Stimulated activated memory B cell treated with anti-CD40 and anti-IgM and Interleukin-4, amounts not matched to agents 10 μg/mL and 1 μg/mL and 100 μg/mL, for 72 hours (primary cell): ENCODE results near the gene NOXA1.
"Not testable (repeated sequence)": the region's sequence is repeated elsewhere in the genome, so short reads cannot be mapped to it uniquely, and the experiment has no call there.

Source experiments
- ATAC-seq: fragments of 150-1000 bp; cut with Tn5 transposase; 2 replicates; pipeline ENCODE4 v1.10.0; 2021
- H3K27ac Mint-ChIP-seq: one replicate; pipeline ENCODE4 v1.8.0; 2022; ENCODE audit warnings: mild to moderate bottlenecking, mixed read lengths
- H3K27me3 Mint-ChIP-seq: one replicate; pipeline ENCODE4 v1.8.0; 2022; ENCODE audit warnings: mixed read lengths
- H3K36me3 Mint-ChIP-seq: one replicate; pipeline ENCODE4 v1.8.0; 2022; ENCODE audit warnings: mixed read lengths
- H3K4me1 Mint-ChIP-seq: one replicate; pipeline ENCODE4 v1.8.0; 2022; ENCODE audit warnings: mixed read lengths
- H3K4me3 Mint-ChIP-seq: one replicate; pipeline ENCODE4 v1.8.0; 2022; ENCODE audit warnings: mild to moderate bottlenecking, moderate library complexity, mixed read lengths
- H3K9me3 Mint-ChIP-seq: one replicate; pipeline ENCODE4 v1.8.0; 2022; ENCODE audit warnings: mixed read lengths

Gene NOXA1

DNA sequence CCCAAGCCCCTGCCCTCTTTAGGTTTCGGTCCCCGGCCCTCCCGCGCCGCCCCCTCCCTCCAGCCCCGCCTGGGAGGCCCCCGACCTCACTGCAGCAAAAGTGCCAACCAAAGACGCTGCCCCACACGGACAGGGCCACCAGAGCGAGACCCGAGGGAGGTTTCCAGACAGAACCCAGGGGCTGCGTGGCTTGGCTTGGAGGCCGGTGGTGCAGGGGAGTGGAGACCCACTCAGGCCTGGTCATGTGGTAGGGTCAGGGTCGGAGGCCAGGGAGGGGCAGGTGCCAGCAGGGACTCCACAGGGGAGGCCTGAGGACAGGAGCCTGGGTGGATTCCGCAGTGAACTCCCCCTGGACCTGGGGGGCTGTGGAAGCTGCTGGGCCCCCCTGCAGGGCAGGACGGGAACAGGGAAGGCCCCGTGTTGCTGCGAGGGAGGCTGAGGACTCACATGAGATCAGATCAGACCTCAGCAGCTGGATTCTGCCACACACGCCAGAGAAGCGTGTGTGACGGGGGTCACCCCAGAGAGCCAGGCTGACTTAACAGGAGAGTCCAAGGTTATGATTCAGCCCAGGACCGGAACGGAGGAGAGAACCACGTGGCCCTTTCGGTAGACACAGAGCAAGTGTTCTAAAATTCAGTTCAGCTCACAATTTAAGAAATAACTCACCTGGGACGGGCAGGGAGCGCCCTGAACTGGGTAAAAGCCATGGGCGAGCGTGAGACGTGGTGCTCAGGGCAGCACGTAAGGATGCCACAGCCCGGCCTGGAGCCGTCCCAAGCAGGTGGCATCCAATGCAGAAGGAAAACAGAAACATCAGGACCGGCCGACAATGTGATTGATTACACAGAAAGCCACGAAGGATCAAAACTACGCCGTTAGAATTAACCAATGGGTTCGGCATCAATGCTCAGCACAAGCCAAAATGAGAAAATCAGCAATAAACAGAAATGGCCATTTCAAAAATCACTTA is 39.1 kb upstream of the NOXA1 start:
- Mint-ChIP-seq H3K9me3 (no peaks in the 10 kb centered on the region), H3K27ac (no peak overlapping the region), H3K36me3 (no peaks in the 10 kb centered on the region), H3K4me3 (no peak overlapping the region), H3K27me3 (no peaks in the 10 kb centered on the region), H3K4me1 (no peaks in the 10 kb centered on the region)
- ATAC-seq: no peak

DNA sequence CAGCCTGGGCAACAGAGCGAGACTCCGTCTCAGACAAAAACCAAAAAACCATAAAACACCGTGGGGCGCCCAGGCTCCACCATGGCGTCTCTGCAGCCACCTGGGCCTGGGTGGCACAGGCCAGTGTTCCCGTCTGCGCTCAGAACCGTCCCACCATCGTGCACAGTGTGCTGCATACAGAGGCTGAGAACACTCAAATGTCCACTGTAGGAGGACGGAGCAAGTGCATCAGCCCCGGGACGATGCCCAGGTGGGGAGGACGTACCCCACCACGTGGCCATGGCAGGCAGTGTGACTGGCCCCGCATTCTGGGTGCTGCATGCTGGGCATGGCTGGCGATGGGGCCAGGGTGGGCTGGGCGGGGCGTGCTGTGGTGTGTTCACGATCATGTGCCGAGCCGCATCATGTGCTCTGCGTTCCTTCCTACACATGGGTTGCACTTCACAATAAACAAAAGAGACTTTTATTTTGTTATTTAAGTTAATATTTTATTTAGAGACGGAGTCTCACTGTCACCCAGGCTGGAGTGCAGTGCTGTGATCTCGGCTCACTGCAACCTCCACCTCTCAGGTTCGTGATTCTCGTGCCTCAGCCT is 38.0 kb upstream of the NOXA1 start:
- H3K27me3 Mint-ChIP-seq: no peaks in the 10 kb centered on the region
- peaks cover 6% of the 10 kb centered on the region for H3K36me3 Mint-ChIP-seq
- H3K4me1 Mint-ChIP-seq: no peaks in the 10 kb centered on the region
- no peak overlapping the region for H3K27ac Mint-ChIP-seq
- ATAC-seq: no peak
- no peak overlapping the region for H3K4me3 Mint-ChIP-seq
- H3K9me3 Mint-ChIP-seq: no peaks in the 10 kb centered on the region

DNA sequence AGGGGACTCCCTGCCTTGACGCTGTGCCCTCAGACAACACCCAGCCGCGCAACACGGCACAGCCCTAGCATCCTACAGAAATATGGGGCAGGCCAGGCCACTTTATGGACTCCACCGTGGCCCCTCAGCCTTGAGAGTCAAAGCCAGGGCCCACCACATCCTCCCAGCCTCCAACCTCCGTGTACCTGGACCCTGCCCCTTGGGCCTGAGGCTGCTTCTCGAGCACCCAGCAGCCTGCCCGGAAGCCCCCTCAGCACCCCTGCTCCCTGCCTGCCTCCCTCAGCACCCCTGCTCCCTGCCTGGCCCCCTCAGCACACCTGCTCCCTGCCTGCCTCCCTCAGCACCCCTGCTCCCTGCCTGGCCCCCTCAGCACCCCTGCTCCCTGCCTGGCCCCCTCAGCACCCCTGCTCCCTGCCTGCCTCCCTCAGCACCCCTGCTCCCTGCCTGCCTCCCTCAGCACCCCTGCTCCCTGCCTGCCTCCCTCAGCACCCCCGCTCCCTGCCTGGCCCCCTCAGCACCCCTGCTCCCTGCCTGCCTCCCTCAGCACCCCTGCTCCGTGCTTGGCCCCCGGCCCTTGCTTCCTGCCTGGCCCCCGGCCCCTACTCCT is 36.6 kb upstream of the NOXA1 start:
- not testable (repeated sequence) for H3K4me3 Mint-ChIP-seq, ATAC-seq

DNA sequence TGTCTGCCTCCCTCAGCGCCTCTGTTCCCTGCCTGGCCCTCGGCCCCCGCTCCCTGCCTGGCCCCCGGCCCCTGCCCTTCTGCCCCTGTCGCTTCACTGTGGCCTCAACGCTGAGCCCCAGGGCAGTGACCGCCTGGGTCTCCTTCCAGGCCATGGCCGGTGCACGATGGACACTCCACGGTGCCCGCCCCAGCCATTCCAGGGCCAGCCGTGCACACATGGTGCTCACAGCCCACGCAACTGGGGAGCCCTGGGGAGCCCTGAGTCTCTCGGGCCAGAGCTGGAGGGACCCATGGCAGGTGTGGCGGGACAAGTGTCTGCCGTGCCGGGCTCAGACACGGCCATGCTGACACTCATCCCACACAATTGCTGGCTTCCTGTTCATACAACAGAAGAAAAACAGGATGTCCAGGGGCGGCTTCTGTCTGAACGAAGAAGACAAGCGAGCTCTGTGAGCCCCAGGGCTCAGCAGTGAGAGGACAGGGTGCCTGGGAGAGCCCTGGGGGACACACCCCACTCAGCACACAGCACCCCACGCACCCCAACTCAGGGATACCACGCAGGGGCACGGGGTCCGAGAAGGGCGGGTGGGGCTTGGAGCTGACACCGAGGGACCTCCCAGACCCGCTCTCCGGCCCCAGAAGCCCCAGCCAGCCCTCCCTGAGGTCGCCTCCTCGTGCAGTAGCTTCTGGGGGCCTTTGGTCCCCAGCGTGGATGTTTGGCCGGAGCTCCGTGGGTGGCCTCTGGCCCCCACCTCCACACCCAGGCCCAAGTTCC is 35.9 kb upstream of the NOXA1 start:
- Mint-ChIP-seq H3K36me3 (peaks cover 12% of the 10 kb centered on the region), H3K4me3 (no peak overlapping the region), H3K27ac (no peak overlapping the region), H3K4me1 (no peaks in the 10 kb centered on the region), H3K9me3 (no peaks in the 10 kb centered on the region), H3K27me3 (no peaks in the 10 kb centered on the region)
- peak; percentile 35 for ATAC-seq

More for the DNA sequence above, 36.6 kb upstream of the NOXA1 start:
- not testable (repeated sequence) for H3K27ac Mint-ChIP-seq, H3K27me3 Mint-ChIP-seq, H3K36me3 Mint-ChIP-seq, H3K9me3 Mint-ChIP-seq, H3K4me1 Mint-ChIP-seq

DNA sequence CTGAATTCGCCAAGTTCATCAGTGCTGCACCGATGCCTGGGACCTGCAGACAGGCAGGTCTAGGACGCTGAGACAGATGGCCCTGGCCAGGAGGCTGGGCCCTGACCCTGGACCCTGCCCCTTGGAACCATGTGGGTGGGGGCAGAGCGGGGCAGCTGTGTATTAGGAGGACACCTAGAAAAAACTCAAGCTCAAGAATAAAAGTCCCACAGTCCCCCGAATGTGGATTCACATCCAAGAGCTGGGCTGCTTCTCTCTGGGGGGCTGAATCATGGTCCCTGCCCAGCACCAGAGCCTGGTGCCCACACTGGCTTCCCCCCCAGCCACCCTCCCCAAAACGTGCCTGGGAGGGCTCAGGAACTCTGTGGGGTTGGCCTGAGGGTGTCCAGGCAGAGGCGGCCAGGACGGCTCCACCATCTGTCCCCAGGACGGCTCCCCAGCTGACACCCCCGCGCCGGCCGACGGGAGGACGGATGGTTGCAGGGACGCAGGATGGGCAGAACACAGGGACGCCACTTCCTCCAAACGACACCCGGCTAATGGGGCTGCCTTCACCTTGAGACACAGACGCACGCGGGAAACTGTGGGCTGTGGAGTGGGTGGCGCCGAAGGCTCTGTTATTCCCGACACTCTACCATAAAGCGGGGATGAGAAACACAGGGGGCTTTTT is 35.2 kb upstream of the NOXA1 start:
- Mint-ChIP-seq H3K27ac (no peak overlapping the region), H3K4me3 (no peak overlapping the region), H3K4me1 (no peaks in the 10 kb centered on the region), H3K36me3 (peaks cover 15% of the 10 kb centered on the region), H3K9me3 (no peaks in the 10 kb centered on the region), H3K27me3 (no peaks in the 10 kb centered on the region)
- no peak for ATAC-seq

DNA sequence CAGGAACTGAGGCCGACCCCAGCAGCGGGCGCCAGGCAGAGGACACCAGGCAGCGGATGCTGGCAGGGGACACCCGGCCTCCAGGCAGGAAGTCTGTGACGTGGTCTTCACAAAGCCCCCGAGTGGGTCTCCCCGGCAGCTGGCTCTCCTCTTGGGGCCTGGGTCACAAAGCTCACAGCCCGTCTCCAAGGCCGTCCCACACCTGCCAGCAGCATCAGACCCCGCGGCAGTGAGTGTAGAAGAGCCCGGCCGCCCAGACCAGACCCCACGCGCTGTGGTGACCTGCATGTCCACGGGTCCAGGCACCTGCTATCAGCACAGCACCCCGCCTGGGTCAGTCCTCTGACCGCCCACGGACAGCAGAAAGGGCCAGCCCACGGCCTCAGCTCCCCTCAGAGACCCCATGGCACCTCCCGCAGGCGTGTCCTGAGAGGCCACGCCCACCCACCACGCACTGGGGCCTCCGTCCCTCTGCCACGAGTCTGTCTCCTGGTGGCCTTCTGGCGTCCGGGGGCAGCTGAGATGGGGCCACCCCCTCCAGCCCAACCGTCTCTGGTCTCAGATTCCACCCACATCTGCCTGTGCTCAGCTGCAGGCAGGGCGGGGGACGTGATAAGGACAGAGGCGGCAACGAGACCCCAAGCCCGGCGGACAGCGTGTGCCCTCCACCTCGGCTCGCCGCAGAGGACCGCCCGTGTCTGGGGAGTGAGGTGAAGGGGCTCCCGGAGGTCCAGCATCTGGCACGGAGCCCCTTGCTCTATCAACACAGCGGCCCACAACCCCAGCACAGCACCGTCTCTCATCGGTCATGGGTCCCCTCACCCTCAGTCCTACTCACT is 34.4 kb upstream of the NOXA1 start:
- no peak for ATAC-seq
- H3K9me3 Mint-ChIP-seq: no peaks in the 10 kb centered on the region
- no peak overlapping the region for H3K4me3 Mint-ChIP-seq
- no peak overlapping the region for H3K27ac Mint-ChIP-seq
- H3K27me3 Mint-ChIP-seq: no peaks in the 10 kb centered on the region
- no peaks in the 10 kb centered on the region for H3K4me1 Mint-ChIP-seq
- peaks cover 15% of the 10 kb centered on the region for H3K36me3 Mint-ChIP-seq

DNA sequence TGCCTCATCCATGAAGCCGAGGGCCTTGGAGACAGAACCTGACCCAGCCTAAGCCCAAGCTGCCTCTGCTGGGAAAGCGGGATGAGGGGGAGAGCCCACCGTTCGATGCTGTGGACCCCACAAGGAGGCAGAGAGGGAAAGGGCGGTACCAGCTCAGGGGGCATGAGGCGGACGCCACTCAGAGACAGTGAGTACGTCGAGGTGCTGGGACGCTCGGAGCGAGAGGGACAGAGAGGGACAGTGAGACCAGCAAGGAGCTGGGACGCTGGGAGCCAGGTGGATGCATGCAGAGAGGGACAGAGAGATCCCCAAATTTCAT is 33.8 kb upstream of the NOXA1 start:
- peaks cover 15% of the 10 kb centered on the region for H3K36me3 Mint-ChIP-seq
- no peaks in the 10 kb centered on the region for H3K9me3 Mint-ChIP-seq
- H3K4me1 Mint-ChIP-seq: no peaks in the 10 kb centered on the region
- H3K27me3 Mint-ChIP-seq: no peaks in the 10 kb centered on the region
- no peak for ATAC-seq
- H3K4me3 Mint-ChIP-seq: no peak overlapping the region
- H3K27ac Mint-ChIP-seq: no peak overlapping the region

DNA sequence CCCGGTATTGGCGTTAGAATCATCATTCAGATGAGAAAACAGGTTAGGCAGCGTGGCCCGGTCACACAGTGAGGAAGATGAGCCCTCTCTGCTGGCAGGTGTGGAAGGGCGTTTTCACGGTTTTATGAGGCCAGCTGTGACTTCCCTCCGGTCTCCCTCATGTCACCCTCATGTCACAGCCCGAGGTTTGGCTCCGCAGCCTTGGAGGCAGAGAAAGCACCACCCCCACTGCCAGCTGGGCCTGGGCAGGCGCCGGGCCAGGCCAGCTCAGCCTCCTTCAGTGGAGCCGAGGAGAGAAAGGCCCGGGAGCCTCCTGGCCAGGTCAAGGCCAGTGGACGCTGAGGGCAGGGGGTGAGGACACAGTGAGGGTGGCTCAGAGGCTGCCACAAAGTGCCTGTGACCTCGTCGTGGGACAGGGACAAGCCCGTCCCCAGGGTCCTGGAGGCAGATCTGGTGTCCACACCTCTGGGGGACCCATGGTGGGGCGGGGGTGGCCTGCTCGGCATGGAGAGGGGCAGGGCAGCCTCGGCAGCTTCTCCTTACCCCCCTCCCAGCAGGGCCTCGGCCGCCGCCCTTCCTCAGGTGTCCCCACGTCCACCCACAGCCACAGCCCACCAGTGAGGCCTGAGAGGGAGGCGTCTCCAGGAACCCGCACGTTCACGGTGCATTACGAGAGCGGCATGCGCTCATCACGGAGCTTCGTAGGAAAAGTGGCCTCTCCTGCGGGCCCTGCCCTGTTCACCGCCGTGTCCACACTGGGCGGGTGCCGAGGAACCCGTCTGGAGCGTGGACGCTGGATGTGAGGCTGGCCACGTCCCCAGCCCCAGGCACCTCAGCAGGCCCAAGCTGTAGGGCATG is 32.4 kb upstream of the NOXA1 start:
- Mint-ChIP-seq H3K27me3 (no peaks in the 10 kb centered on the region), H3K27ac (no peak overlapping the region), H3K4me3 (no peak overlapping the region), H3K4me1 (no peaks in the 10 kb centered on the region), H3K36me3 (peaks cover 15% of the 10 kb centered on the region), H3K9me3 (no peaks in the 10 kb centered on the region)
- peak; percentile 9 for ATAC-seq

DNA sequence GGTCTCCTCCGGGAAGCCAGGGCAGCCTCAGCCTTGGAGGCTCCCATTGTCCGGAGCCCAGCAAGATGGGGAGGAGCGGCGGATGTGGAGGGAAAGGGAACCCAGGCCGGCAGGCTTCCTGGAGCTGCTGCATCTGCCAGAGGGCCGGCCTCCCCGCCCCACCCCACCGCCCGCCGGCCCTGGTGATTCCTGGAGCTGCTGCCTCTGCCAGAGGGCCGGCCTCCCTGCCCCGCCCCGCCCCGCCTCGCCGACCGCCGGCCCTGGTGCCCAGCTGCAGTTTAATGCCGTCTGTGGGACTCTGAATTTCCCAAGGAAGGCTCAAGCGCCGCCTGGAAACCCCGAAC is 31.8 kb upstream of the NOXA1 start:
- ATAC-seq: no peak
- Mint-ChIP-seq H3K27ac (no peak overlapping the region), H3K4me1 (no peaks in the 10 kb centered on the region), H3K36me3 (peaks cover 15% of the 10 kb centered on the region), H3K4me3 (no peak overlapping the region), H3K27me3 (no peaks in the 10 kb centered on the region), H3K9me3 (no peaks in the 10 kb centered on the region)

DNA sequence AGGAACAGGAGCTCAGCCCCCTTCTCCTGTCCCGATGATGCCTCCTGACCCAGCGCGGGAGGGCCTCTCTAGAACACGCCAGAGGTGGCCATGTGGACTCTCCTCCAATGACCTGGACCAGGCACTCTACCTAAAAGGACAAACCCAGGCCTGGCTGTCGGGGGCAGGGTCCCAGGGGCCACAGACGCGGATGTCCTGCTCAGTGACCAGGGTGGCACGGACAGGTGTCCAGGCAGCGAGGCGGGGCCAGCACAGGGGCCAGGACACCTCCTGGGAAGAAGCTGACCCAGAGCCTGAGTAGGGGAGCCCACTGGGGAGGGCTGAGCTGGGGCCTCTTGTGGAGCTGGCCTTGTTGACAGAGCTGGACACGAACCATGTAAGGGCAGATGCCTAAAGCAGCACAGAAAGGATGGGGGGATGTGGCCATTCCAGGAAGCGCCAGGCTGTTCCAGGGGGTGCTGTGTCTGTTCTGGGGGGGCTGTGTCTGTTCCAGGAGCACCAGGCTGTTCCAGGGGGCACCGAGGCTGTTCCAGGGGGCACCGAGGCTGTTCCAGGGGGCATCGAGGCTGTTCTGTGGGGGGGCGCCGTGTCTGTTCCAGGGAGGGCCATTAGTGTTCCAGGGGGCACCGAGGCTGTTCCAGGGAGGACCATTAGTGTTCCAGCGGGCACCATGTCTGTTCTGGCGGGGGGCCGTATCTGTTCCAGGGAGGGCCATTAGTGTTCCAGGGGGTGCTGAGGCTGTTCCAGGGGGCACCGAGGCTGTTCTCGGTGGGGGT is 30.8 kb upstream of the NOXA1 start:
- Mint-ChIP-seq H3K4me3 (no peak overlapping the region), H3K27me3 (no peaks in the 10 kb centered on the region), H3K27ac (no peak overlapping the region), H3K4me1 (peaks cover 4% of the 10 kb centered on the region), H3K36me3 (peaks cover 22% of the 10 kb centered on the region), H3K9me3 (no peaks in the 10 kb centered on the region)
- ATAC-seq: no peak

DNA sequence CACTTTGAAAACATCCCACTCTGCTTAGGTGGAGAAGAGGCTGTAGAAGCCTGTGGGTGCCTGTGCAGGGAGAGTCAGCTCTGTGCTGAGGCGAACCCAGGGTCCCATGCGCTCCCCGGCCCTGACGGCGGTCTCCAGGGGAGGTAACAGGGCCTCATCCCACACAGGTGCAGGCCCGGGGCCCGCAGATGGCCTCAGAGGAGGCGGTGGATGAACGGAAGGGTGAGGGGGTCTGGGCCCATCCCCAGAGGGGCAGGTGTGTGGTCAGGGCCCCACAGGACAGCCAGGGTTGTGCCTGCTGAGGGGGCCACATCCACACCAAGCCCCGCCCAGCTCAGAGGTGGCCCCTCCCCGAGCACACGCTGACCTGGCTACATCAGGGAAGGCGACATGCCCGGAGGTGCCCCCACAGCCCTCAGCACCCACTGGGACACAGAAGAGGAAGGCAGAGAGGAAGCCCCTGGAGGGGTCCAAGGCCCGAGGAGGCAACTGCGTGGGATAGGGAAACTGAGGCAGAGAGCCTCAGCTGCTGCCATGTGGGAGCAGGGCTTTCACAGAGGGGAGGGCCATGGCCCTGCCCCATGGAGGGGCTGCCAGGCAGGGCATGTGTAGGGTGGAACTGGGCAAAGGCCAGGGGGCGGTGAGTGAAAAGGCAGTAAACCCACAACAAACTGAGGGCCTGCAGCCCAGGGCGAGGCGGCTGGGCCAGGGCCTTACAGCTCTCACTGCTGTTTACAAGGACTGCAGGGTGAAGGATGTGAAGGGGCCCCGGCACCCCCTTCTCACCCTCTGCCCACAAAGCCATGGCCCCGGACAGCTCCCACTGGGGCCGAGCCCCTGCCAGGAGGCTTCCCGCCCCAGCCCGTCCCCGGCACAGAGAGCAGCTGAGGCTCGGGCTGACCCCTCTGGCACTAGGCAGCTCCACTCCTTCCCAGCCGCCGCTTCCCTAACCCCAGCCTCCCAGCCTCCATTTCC is 29.7 kb upstream of the NOXA1 start:
- no peak for ATAC-seq
- H3K27me3 Mint-ChIP-seq: no peaks in the 10 kb centered on the region
- no peak overlapping the region for H3K4me3 Mint-ChIP-seq
- H3K4me1 Mint-ChIP-seq: peaks cover 12% of the 10 kb centered on the region
- no peaks in the 10 kb centered on the region for H3K9me3 Mint-ChIP-seq
- H3K36me3 Mint-ChIP-seq: peaks cover 26% of the 10 kb centered on the region
- no peak overlapping the region for H3K27ac Mint-ChIP-seq
